ENCODE results near the gene SIL1. TPM values are rescaled to one million over a fixed set of nuclear protein-coding genes. Genes with fewer than 3 reads are reported as not detected.

SIL1 gene
- total RNA-seq, 1 donor from 2014 or later: 41.6 TPM

GRCh38 chr5:138900281-138900965 is 297.7 kb downstream of the SIL1 start:
- H3K79me2 ChIP-seq (ENCODE audit: insufficient read depth, low read length): peaks cover 42% of the 10 kb centered on the region
- TF ChIP-seq CTCF (IDR thresholded peaks at IDR 0.05; ENCODE audit: insufficient read depth, low read depth, low read length) (no peak), EZH2 (IDR thresholded peaks at IDR 0.05; ENCODE audit: insufficient read depth, low read length) (no peak)
- Mint-ChIP-seq H3K27ac (ENCODE audit: unreplicated experiment) (peak overlapping the region; percentile 83), H3K4me1 (ENCODE audit: low read depth, unreplicated experiment) (peaks cover 57% of the 10 kb centered on the region), H3K36me3 (ENCODE audit: low read depth, unreplicated experiment) (peaks cover 26% of the 10 kb centered on the region), H3K27me3 (ENCODE audit: low read depth, unreplicated experiment) (no peaks in the 10 kb centered on the region), H3K9me3 (ENCODE audit: unreplicated experiment) (no peaks in the 10 kb centered on the region), H3K4me3 (ENCODE audit: unreplicated experiment) (no peak overlapping the region)
- H3K9ac ChIP-seq (ENCODE audit: low read length): peak overlapping the region; percentile 30
- H3K4me1 ChIP-seq (ENCODE audit: insufficient read depth, low read length): peaks cover 46% of the 10 kb centered on the region
- peak overlapping the region; percentile 58 for H3K27ac ChIP-seq (ENCODE audit: low read depth, low read length)
- H4K20me1 ChIP-seq (ENCODE audit: insufficient read depth, low read length): peaks cover 16% of the 10 kb centered on the region
- H3K27me3 ChIP-seq (ENCODE audit: insufficient read depth, low read length): no peaks in the 10 kb centered on the region
- H3K9me3 ChIP-seq (ENCODE audit: insufficient read depth, low read depth, low read length): no peaks in the 10 kb centered on the region
- FAIRE-seq (peak; percentile 29), DNase-seq (ENCODE audit: low read depth) (peak; percentile 62)
- H3K4me3 ChIP-seq (ENCODE audit: insufficient read depth, low read depth, low read length): no peak overlapping the region
- no peak overlapping the region for H2AFZ ChIP-seq (ENCODE audit: low read depth, low read length)
- H3K4me2 ChIP-seq (ENCODE audit: low read length): peak overlapping the region; percentile 65
- H3K36me3 ChIP-seq (ENCODE audit: insufficient read depth, low read length): peaks cover 13% of the 10 kb centered on the region

- TF ChIP-seq CTCF (IDR thresholded peaks at IDR 0.05; ENCODE audit: insufficient read depth, low read depth, low read length) (no peak), EZH2 (IDR thresholded peaks at IDR 0.05; ENCODE audit: insufficient read depth, low read length) (no peak)
- H3K36me3 ChIP-seq (ENCODE audit: insufficient read depth, low read length): peaks cover under 1% of the 10 kb centered on the region
- H2AFZ ChIP-seq (ENCODE audit: low read depth, low read length): no peak overlapping the region
- H3K27me3 Mint-ChIP-seq (ENCODE audit: low read depth, unreplicated experiment): no peaks in the 10 kb centered on the region
- H3K4me1 Mint-ChIP-seq (ENCODE audit: low read depth, unreplicated experiment): peaks cover 44% of the 10 kb centered on the region
- no peaks in the 10 kb centered on the region for H3K9me3 ChIP-seq (ENCODE audit: insufficient read depth, low read depth, low read length)
- H3K27ac Mint-ChIP-seq (ENCODE audit: unreplicated experiment): no peak overlapping the region
- peaks cover 21% of the 10 kb centered on the region for H4K20me1 ChIP-seq (ENCODE audit: insufficient read depth, low read length)
- no peak overlapping the region for H3K27ac ChIP-seq (ENCODE audit: low read depth, low read length)
- H3K4me1 ChIP-seq (ENCODE audit: insufficient read depth, low read length): peaks cover 38% of the 10 kb centered on the region
- H3K36me3 Mint-ChIP-seq (ENCODE audit: low read depth, unreplicated experiment): peaks cover 22% of the 10 kb centered on the region
- no peak for DNase-seq (ENCODE audit: low read depth)
- no peaks in the 10 kb centered on the region for H3K9me3 Mint-ChIP-seq (ENCODE audit: unreplicated experiment)
- no peak for FAIRE-seq
- no peak overlapping the region for H3K4me2 ChIP-seq (ENCODE audit: low read length)
- peaks cover 39% of the 10 kb centered on the region for H3K79me2 ChIP-seq (ENCODE audit: insufficient read depth, low read length)
- H3K27me3 ChIP-seq (ENCODE audit: insufficient read depth, low read length): no peaks in the 10 kb centered on the region
- no peak overlapping the region for H3K9ac ChIP-seq (ENCODE audit: low read length)
- no peak overlapping the region for H3K4me3 ChIP-seq (ENCODE audit: insufficient read depth, low read depth, low read length)
- no peak overlapping the region for H3K4me3 Mint-ChIP-seq (ENCODE audit: unreplicated experiment)
Observed at GRCh38 chr5:138898742-138899141, 299.4 kb downstream of the SIL1 start.

GRCh38 chr5:138898299-138898698 is 299.9 kb downstream of the SIL1 start:
- DNase-seq (ENCODE audit: low read depth): no peak
- no peak for TF ChIP-seq EZH2 (IDR thresholded peaks at IDR 0.05; ENCODE audit: insufficient read depth, low read length)
- no peak for TF ChIP-seq CTCF (IDR thresholded peaks at IDR 0.05; ENCODE audit: insufficient read depth, low read depth, low read length)
- Histone ChIP-seq H3K79me2 (ENCODE audit: insufficient read depth, low read length) (peaks cover 37% of the 10 kb centered on the region), H3K4me1 (ENCODE audit: insufficient read depth, low read length) (peaks cover 34% of the 10 kb centered on the region), H3K36me3 (ENCODE audit: insufficient read depth, low read length) (no peaks in the 10 kb centered on the region), H3K4me3 (ENCODE audit: insufficient read depth, low read depth, low read length) (no peak overlapping the region), H3K9me3 (ENCODE audit: insufficient read depth, low read depth, low read length) (no peaks in the 10 kb centered on the region), H3K4me2 (ENCODE audit: low read length) (no peak overlapping the region), H4K20me1 (ENCODE audit: insufficient read depth, low read length) (peaks cover 21% of the 10 kb centered on the region), H3K9ac (ENCODE audit: low read length) (no peak overlapping the region), H3K27ac (ENCODE audit: low read depth, low read length) (no peak overlapping the region), H3K27me3 (ENCODE audit: insufficient read depth, low read length) (no peaks in the 10 kb centered on the region), H2AFZ (ENCODE audit: low read depth, low read length) (no peak overlapping the region)
- Mint-ChIP-seq H3K9me3 (ENCODE audit: unreplicated experiment) (no peaks in the 10 kb centered on the region), H3K27ac (ENCODE audit: unreplicated experiment) (no peak overlapping the region), H3K27me3 (ENCODE audit: low read depth, unreplicated experiment) (no peaks in the 10 kb centered on the region), H3K4me3 (ENCODE audit: unreplicated experiment) (no peak overlapping the region), H3K4me1 (ENCODE audit: low read depth, unreplicated experiment) (peaks cover 40% of the 10 kb centered on the region), H3K36me3 (ENCODE audit: low read depth, unreplicated experiment) (peaks cover 22% of the 10 kb centered on the region)
- no peak for FAIRE-seq
